H1 (cell line): ENCODE data around the gene WBP11. TPM values are rescaled to one million over a fixed set of nuclear protein-coding genes. Genes with fewer than 3 reads are reported as not detected.

ENCODE experiments used
- CTCF ChIA-PET: fragments of 300-600 bp; sonication (Branson Sonifier 250); formaldehyde crosslinking; loops from one replicate; lab custom pipeline; 2021; ENCODE audit not compliant: partially characterized antibody; lab: Charles Lee
- POLR2A ChIA-PET: fragments of 300-600 bp; sonication (Branson Sonifier 250); formaldehyde crosslinking; loops from one replicate; lab custom pipeline; 2021; ENCODE audit warnings: inconsistent platforms; ENCODE audit not compliant: partially characterized antibody; lab: Charles Lee
- DNase-seq, 2 experiments: peaks; one replicate each; pipeline versions ENCODE4 v3.0.0 to v3.0.0-alpha.2; 2010 to 2022; ENCODE audit warnings: low spot score in 2 of 2, low read depth in 1 of 2, mixed read lengths in 1 of 2
- FAIRE-seq: peaks from 2 replicates; lab custom pipeline; 2011; peaks lifted over from hg19 to GRCh38; lab: Jason Lieb, UNC
- H2AFZ ChIP-seq: 2 replicates; pipeline ENCODE4 v1.8.1; 2012; ENCODE audit warnings: low read length, inconsistent platforms
- H2AK5ac ChIP-seq: 2 replicates; pipeline ENCODE4 v1.6.1; 2013; ENCODE audit warnings: low read depth, low read length
- H2BK120ac ChIP-seq: replicated peaks from 2 replicates; pipeline ENCODE3; 2013; ENCODE audit warnings: low read depth, low read length, inconsistent platforms
- H2BK12ac ChIP-seq: 2 replicates; pipeline ENCODE4 v1.6.1; 2013; ENCODE audit warnings: low read depth, low read length
- H2BK15ac ChIP-seq: 2 replicates; pipeline ENCODE4 v1.6.1; 2013; ENCODE audit warnings: low read length
- H2BK20ac ChIP-seq: 2 replicates; pipeline ENCODE4 v1.6.1; 2013; ENCODE audit warnings: low read length
- H2BK5ac ChIP-seq: 2 replicates; pipeline ENCODE4 v1.6.1; 2013; ENCODE audit warnings: low read depth, low read length
- H3K14ac ChIP-seq: 2 replicates; pipeline ENCODE4 v1.6.1; 2013; ENCODE audit warnings: inconsistent platforms; ENCODE audit not compliant: insufficient read length
- H3K18ac ChIP-seq: 2 replicates; pipeline ENCODE4 v1.6.1; 2013; ENCODE audit warnings: low read length; ENCODE audit errors: extremely low read depth
- H3K23ac ChIP-seq: 2 replicates; pipeline ENCODE4 v1.6.1; 2013; ENCODE audit warnings: inconsistent platforms; ENCODE audit not compliant: insufficient read length
- H3K23me2 ChIP-seq: 2 replicates; pipeline ENCODE4 v1.6.1; 2013; ENCODE audit warnings: low read depth, low read length
- H3K27ac ChIP-seq: 2 replicates; pipeline ENCODE4 v1.6.1; 2011; ENCODE audit warnings: low read depth, low read length, inconsistent platforms
- H3K27me3 ChIP-seq, 4 experiments: replicated peaks in 1 of 4; 1 replicate in 1 of 4; 2 replicates in 3 of 4; pipeline versions ENCODE4 v1.6.1 to v1.8.1; 2011 to 2013; ENCODE audit warnings: low read length in 3 of 4, mild to moderate bottlenecking in 3 of 4, inconsistent platforms in 2 of 4, mixed read lengths in 2 of 4, moderate library complexity in 1 of 4; ENCODE audit not compliant: control insufficient read depth in 3 of 4, insufficient read depth in 3 of 4; ENCODE audit errors: extremely low read depth in 1 of 4
- H3K36me3 ChIP-seq, 4 experiments: 2 replicates each; pipeline versions ENCODE4 v1.6.1 to v1.8.1; 2011 to 2013; ENCODE audit warnings: mild to moderate bottlenecking in 4 of 4, low read length in 3 of 4, moderate library complexity in 2 of 4, control low read depth in 1 of 4, inconsistent platforms in 1 of 4; ENCODE audit not compliant: insufficient read depth in 4 of 4, control insufficient read depth in 2 of 4
- H3K4ac ChIP-seq: replicated peaks from 2 replicates; pipeline ENCODE3; 2013; ENCODE audit warnings: low read length, low read depth, mixed read lengths, inconsistent platforms; ENCODE audit not compliant: insufficient read length
- H3K4me1 ChIP-seq, 4 experiments: replicated peaks in 1 of 4; 1 replicate in 1 of 4; 2 replicates in 3 of 4; pipeline versions ENCODE4 v1.6.1 to v1.8.1; 2011 to 2013; ENCODE audit warnings: low read length in 3 of 4, inconsistent platforms in 2 of 4, mixed read lengths in 1 of 4; ENCODE audit not compliant: insufficient read depth in 4 of 4, control insufficient read depth in 3 of 4
- H3K4me2 ChIP-seq, 2 experiments: 2 replicates each; pipeline versions ENCODE4 v1.6.1 to v1.8.1; 2011 to 2013; ENCODE audit warnings: low read depth in 2 of 2, low read length in 2 of 2, control low read depth in 1 of 2, inconsistent platforms in 1 of 2, mild to moderate bottlenecking in 1 of 2; ENCODE audit not compliant: insufficient read depth in 1 of 2
- H3K4me3 ChIP-seq, 4 experiments: fragments of 200-600, 300-600 bp in 1 of 4; sonication (generic), shearing (Covaris generic), sonication (Bioruptor Twin) in 1 of 4; 2 replicates each; pipeline versions ENCODE4 v1.5.1 to v1.8.1; 2011 to 2016; ENCODE audit warnings: low read length in 4 of 4, low read depth in 3 of 4, control low read depth in 2 of 4, inconsistent platforms in 2 of 4, mild to moderate bottlenecking in 2 of 4, mixed read lengths in 1 of 4, moderate library complexity in 1 of 4; ENCODE audit not compliant: insufficient read depth in 2 of 4; ENCODE audit errors: extremely low read depth in 1 of 4
- H3K56ac ChIP-seq: replicated peaks from 2 replicates; pipeline ENCODE3; 2013; ENCODE audit warnings: low read depth, mild to moderate bottlenecking, mixed read lengths, low read length, inconsistent platforms; ENCODE audit not compliant: insufficient read length
- H3K79me1 ChIP-seq: 2 replicates; pipeline ENCODE4 v1.6.1; 2013; ENCODE audit warnings: low read depth, low read length, control low read depth
- H3K79me2 ChIP-seq, 2 experiments: 2 replicates each; pipeline versions ENCODE4 v1.6.1 to v1.8.1; 2012 to 2013; ENCODE audit warnings: low read length in 2 of 2, mild to moderate bottlenecking in 2 of 2, inconsistent platforms in 1 of 2; ENCODE audit not compliant: insufficient read depth in 2 of 2, control insufficient read depth in 1 of 2
- H3K9ac ChIP-seq, 4 experiments: replicated peaks in 1 of 4; 1 replicate in 1 of 4; 2 replicates in 3 of 4; pipeline versions ENCODE4 v1.6.1 to v1.8.1; 2011 to 2013; ENCODE audit warnings: low read depth in 3 of 4, low read length in 3 of 4, control low read depth in 2 of 4, mild to moderate bottlenecking in 2 of 4, moderate library complexity in 2 of 4, inconsistent platforms in 1 of 4; ENCODE audit errors: extremely low read depth in 1 of 4
- H3K9me3 ChIP-seq, 2 experiments: 2 replicates each; pipeline versions ENCODE4 v1.6.1 to v1.8.1; 2012 to 2013; ENCODE audit warnings: mild to moderate bottlenecking in 2 of 2, moderate library complexity in 2 of 2, control low read depth in 1 of 2, inconsistent platforms in 1 of 2, low read depth in 1 of 2, low read length in 1 of 2, mixed read lengths in 1 of 2; ENCODE audit not compliant: insufficient read depth in 2 of 2
- H4K20me1 ChIP-seq, 2 experiments: replicated peaks in 1 of 2; 2 replicates each; pipeline versions ENCODE3 to v1.8.1; 2011 to 2013; ENCODE audit warnings: inconsistent platforms in 2 of 2, low read length in 2 of 2, mild to moderate bottlenecking in 1 of 2; ENCODE audit not compliant: insufficient read depth in 2 of 2, control insufficient read depth in 1 of 2
- H4K5ac ChIP-seq: 2 replicates; pipeline ENCODE4 v1.6.1; 2013; ENCODE audit warnings: low read length, low read depth, mixed read lengths, inconsistent platforms; ENCODE audit not compliant: insufficient read length
- H4K8ac ChIP-seq: 2 replicates; pipeline ENCODE4 v1.8.0; 2013; ENCODE audit warnings: mild to moderate bottlenecking, moderate library complexity, low read length, inconsistent platforms; ENCODE audit not compliant: insufficient read depth; ENCODE audit errors: extremely low read depth
- H4K91ac ChIP-seq: replicated peaks from 2 replicates; pipeline ENCODE3; 2013; ENCODE audit warnings: low read length, mixed read lengths, inconsistent platforms; ENCODE audit not compliant: insufficient read length
- CBX5 ChIP-seq: fragments of 300-800, 300-1000 bp; sonication (generic); IDR thresholded peaks from 2 replicates; pipeline ENCODE4 v1.7.1; 2016; ENCODE audit warnings: antibody characterized with exemption, low read length, low read depth
- EGR1 ChIP-seq: IDR thresholded peaks from 2 replicates; pipeline ENCODE4 v1.6.1; 2011; ENCODE audit warnings: low read depth, low read length, borderline replicate concordance
- JUN ChIP-seq: IDR thresholded peaks from 2 replicates; pipeline ENCODE4 v1.6.1; 2011; ENCODE audit warnings: low read depth, mild to moderate bottlenecking, improper control_type of control experiment, low read length
- KDM5A ChIP-seq: fragments of 200-600 bp; IDR thresholded peaks from 2 replicates; pipeline ENCODE4 v1.7.1; 2012; ENCODE audit warnings: mild to moderate bottlenecking, low read length, inconsistent platforms, mixed read lengths
- POLR2AphosphoS5 ChIP-seq: IDR thresholded peaks from 2 replicates; pipeline ENCODE4 v1.6.1; 2011; ENCODE audit warnings: low read depth, low read length
- WGBS, 2 experiments: shearing (Covaris generic) in 1 of 2; methylation state at CpG; one replicate each; pipeline versions ENCODE4 v1.1.6 to v1.1.7; 2013 to 2015; ENCODE audit warnings: low lambda C conversion rate in 2 of 2, mixed read lengths in 2 of 2, inconsistent platforms in 1 of 2, low coverage in 1 of 2, missing lambda C conversion rate in 1 of 2; ENCODE audit not compliant: insufficient replicate concordance in 2 of 2, insufficient coverage in 1 of 2, insufficient read length in 1 of 2; ENCODE audit errors: extremely low coverage in 1 of 2, missing lambda C conversion rate in 1 of 2; 5-methylcytosine and 5-hydroxymethylcytosine counted together
- polyA plus RNA-seq, 7 experiments: library from polyadenylated mRNA; depleted of rRNA in 3 of 7; stranded (reverse) in 5 of 7; unstranded in 2 of 7; fragments of >200 nt in 5 of 7; fragments of 200-250 nt in 2 of 7; gene quantifications; 1 replicate in 5 of 7; 2 replicates in 1 of 7; 4 replicates in 1 of 7; pipeline versions ENCODE4 v1.2.1 to v1.2.3, GENCODE V29; 2011 to 2013; ENCODE audit warnings: missing spikeins in 2 of 7, mixed read lengths in 2 of 7
- total RNA-seq: library from RNA; stranded (reverse); fragmentation: NEBNext Ultra II Directional; extraction: Animal tissue kit (Norgen Biotek cat#: 25700); gene quantifications from 2 replicates; pipeline ENCODE4 v1.2.1, GENCODE V29; 2021

WBP11 gene
- total and polyA plus RNA-seq, 2 of the 8 experiments (the other 6 are each of a cell fraction or from before 2014, with no cell fraction given) = 22.1 to 134 TPM

- Histone ChIP-seq H3K56ac (no peak overlapping the region), H4K20me1 (peaks cover 0 to 6% of the 10 kb centered on the region in 2 experiments), H2BK120ac (no peak overlapping the region), H3K9me3 (no peaks in the 10 kb centered on the region), H3K79me1 (no peaks in the 10 kb centered on the region), H3K18ac (no peak overlapping the region), H3K23me2 (peaks cover 4% of the 10 kb centered on the region), H4K8ac (no peak overlapping the region), H4K91ac (no peak overlapping the region), H3K79me2 (peaks cover 0 to 9% of the 10 kb centered on the region in 2 experiments; a peak in 2 of 4 replicates), H3K23ac (no peak overlapping the region), H3K4ac (no peak overlapping the region), H2BK12ac (no peak overlapping the region), H2AK5ac (no peak overlapping the region), H2BK5ac (no peak overlapping the region), H2BK15ac (no peak overlapping the region), H4K5ac (no peak overlapping the region), H2AFZ (no peak overlapping the region), H3K14ac (no peak overlapping the region), H2BK20ac (no peak overlapping the region), H3K4me3 (peak overlapping the region; percentile 75 to 93 (median 86); a peak in 7 of 8 replicates), H3K27ac (no peak overlapping the region), H3K9ac (no peak overlapping the region), H3K4me2 (peak overlapping the region; percentile 76 to 81), H3K27me3 (no peaks in the 10 kb centered on the region), H3K36me3 (no peaks in the 10 kb centered on the region), H3K4me1 (peaks cover 0 to 3% (median 0%) of the 10 kb centered on the region in 4 experiments; a peak in 1 of 7 replicates)
- CTCF ChIA-PET = interaction anchor here (1.0 to 4.6 kb wide), 6 partner anchors 9 to 117 kb away, joined by 3 to 24 read pairs (median 6); no protein-coding TSS in a partner anchor
- 94% methylated on average over 1 of the region's 1 CpG; no CpG with 5 or more reads in 1 of the 2 experiments for WGBS, 2 experiments
- POLR2A ChIA-PET = interaction anchor here (0.6 to 7.3 kb wide), 16 partner anchors 6 to 81 kb away, joined by 3 to 136 read pairs (median 4); partner anchors contain the start of genes C12orf60 and WBP11
- DNase-seq (no peak), FAIRE-seq (no peak)
- TF ChIP-seq CBX5 (no peak), KDM5A (no peak), JUN (no peak), POLR2AphosphoS5 (no peak), EGR1 (no peak)
Measured at GRCh38 chr12:14775636-14775980, 27.7 kb downstream of the WBP11 start.
